Measurements from ENCODE around the gene GPC3. TPM values are rescaled to one million over a fixed set of nuclear protein-coding genes. Genes with fewer than 3 reads are reported as not detected.
"Not testable (repeated sequence)": the region's sequence is repeated elsewhere in the genome, so short reads cannot be mapped to it uniquely, and the experiment has no call there.

Gene GPC3
- total RNA-seq, 1 experiment from 2014 or later = not detected

GRCh38 chrX:133991814-133992213 lies 6.4 kb upstream of the GPC3 start:
- no peaks in the 10 kb centered on the region for H3K9me3 ChIP-seq (ENCODE audit: insufficient read depth, low read depth)
- H3F3A ChIP-seq (ENCODE audit: insufficient read depth, low read depth) = no peaks in the 10 kb centered on the region
- H4K20me1 ChIP-seq (ENCODE audit: insufficient read depth) = no peaks in the 10 kb centered on the region
- H3K9me2 ChIP-seq (ENCODE audit: insufficient read depth) = no peaks in the 10 kb centered on the region
- H3K4me3 ChIP-seq = no peak overlapping the region
- no peaks in the 10 kb centered on the region for H3K36me3 ChIP-seq (ENCODE audit: low read depth)
- TF ChIP-seq EZH2 (IDR thresholded peaks at IDR 0.05; ENCODE audit: low read depth) = no peak
- TF ChIP-seq, protein P1, sequence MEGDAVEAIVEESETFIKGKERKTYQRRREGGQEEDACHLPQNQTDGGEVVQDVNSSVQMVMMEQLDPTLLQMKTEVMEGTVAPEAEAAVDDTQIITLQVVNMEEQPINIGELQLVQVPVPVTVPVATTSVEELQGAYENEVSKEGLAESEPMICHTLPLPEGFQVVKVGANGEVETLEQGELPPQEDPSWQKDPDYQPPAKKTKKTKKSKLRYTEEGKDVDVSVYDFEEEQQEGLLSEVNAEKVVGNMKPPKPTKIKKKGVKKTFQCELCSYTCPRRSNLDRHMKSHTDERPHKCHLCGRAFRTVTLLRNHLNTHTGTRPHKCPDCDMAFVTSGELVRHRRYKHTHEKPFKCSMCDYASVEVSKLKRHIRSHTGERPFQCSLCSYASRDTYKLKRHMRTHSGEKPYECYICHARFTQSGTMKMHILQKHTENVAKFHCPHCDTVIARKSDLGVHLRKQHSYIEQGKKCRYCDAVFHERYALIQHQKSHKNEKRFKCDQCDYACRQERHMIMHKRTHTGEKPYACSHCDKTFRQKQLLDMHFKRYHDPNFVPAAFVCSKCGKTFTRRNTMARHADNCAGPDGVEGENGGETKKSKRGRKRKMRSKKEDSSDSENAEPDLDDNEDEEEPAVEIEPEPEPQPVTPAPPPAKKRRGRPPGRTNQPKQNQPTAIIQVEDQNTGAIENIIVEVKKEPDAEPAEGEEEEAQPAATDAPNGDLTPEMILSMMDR (conservative IDR thresholded peaks at IDR 0.05) = no peak
- no peak overlapping the region for H3K27ac ChIP-seq
- H3K79me2 ChIP-seq (ENCODE audit: low read depth) = no peaks in the 10 kb centered on the region
- no peaks in the 10 kb centered on the region for H3K4me1 ChIP-seq (replicated peaks; ENCODE audit: insufficient read depth)
- no peak overlapping the region for H3K4me2 ChIP-seq
- no peak for DNase-seq
- BruUV-seq (replicated peaks) = no TSS peak
- intact Hi-C loops (cut with micrococcal nuclease; ENCODE audit: unreplicated experiment) = no loop called here
- H2AFZ ChIP-seq = no peak overlapping the region
- ChIA-PET POLR2A (ENCODE audit: unreplicated experiment) (no interaction called here), CTCF (no interaction called here)
- H3K27me3 ChIP-seq (ENCODE audit: insufficient read depth, low read depth) = peaks cover 4% of the 10 kb centered on the region; the same call in 1 of the 2 replicates

DNA sequence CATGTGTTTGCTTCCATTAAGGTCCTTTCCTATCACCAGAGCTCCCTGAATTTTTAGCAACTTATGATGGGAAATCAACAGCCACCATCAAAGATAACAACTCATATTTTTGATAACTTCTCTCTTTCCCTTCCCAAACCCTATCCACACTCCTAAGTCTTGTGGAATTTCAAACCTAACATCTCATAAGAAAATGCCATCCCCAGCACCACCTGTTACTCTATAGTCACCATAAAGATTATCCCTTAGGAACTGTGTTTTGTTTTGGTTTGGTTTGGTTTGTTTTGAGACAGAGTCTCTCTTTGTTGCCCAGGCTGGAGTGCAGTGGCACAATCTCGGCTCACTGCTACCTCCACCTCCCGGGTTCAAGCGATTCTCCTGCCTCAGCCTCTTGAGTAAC lies 5.7 kb upstream of the GPC3 start:
- BruUV-seq (replicated peaks); CTCF ChIA-PET: not testable (repeated sequence)

GRCh38 chrX:133989993-133990392 lies 4.6 kb upstream of the GPC3 start:
- no peak for DNase-seq
- Histone ChIP-seq H3K79me2 (ENCODE audit: low read depth) (no peaks in the 10 kb centered on the region), H3K9me3 (ENCODE audit: insufficient read depth, low read depth) (no peaks in the 10 kb centered on the region), H2AFZ (no peak overlapping the region), H3F3A (ENCODE audit: insufficient read depth, low read depth) (no peaks in the 10 kb centered on the region), H3K27me3 (ENCODE audit: insufficient read depth, low read depth) (peaks cover 4% of the 10 kb centered on the region; the same call in 1 of the 2 replicates), H3K4me3 (no peak overlapping the region), H3K36me3 (ENCODE audit: low read depth) (no peaks in the 10 kb centered on the region), H3K9me2 (ENCODE audit: insufficient read depth) (no peaks in the 10 kb centered on the region), H4K20me1 (ENCODE audit: insufficient read depth) (no peaks in the 10 kb centered on the region), H3K27ac (no peak overlapping the region), H3K4me1 (replicated peaks; ENCODE audit: insufficient read depth) (no peaks in the 10 kb centered on the region), H3K4me2 (no peak overlapping the region)
- TF ChIP-seq, protein P1 (conservative IDR thresholded peaks at IDR 0.05) = no peak
- no peak for TF ChIP-seq EZH2 (IDR thresholded peaks at IDR 0.05; ENCODE audit: low read depth)
- POLR2A ChIA-PET (ENCODE audit: unreplicated experiment) = no interaction called here
- intact Hi-C loops (cut with micrococcal nuclease; ENCODE audit: unreplicated experiment) = no loop called here
- CTCF ChIA-PET = no interaction called here
- BruUV-seq (replicated peaks) = no TSS peak

More for the DNA sequence above, 5.7 kb upstream of the GPC3 start:
- H3K27me3 ChIP-seq (ENCODE audit: insufficient read depth, low read depth); H3K27ac ChIP-seq; H3F3A ChIP-seq (ENCODE audit: insufficient read depth, low read depth); H3K4me1 ChIP-seq (replicated peaks; ENCODE audit: insufficient read depth); intact Hi-C loops (cut with micrococcal nuclease; ENCODE audit: unreplicated experiment); H3K4me2 ChIP-seq; DNase-seq; H4K20me1 ChIP-seq (ENCODE audit: insufficient read depth); H2AFZ ChIP-seq; H3K4me3 ChIP-seq; H3K79me2 ChIP-seq (ENCODE audit: low read depth); H3K9me3 ChIP-seq (ENCODE audit: insufficient read depth, low read depth); POLR2A ChIA-PET (ENCODE audit: unreplicated experiment); H3K36me3 ChIP-seq (ENCODE audit: low read depth); H3K9me2 ChIP-seq (ENCODE audit: insufficient read depth): not testable (repeated sequence)

GRCh38 chrX:133989490-133989889 lies 4.1 kb upstream of the GPC3 start:
- Histone ChIP-seq H3K36me3 (ENCODE audit: low read depth) (no peaks in the 10 kb centered on the region), H3K4me1 (replicated peaks; ENCODE audit: insufficient read depth) (no peaks in the 10 kb centered on the region), H3K79me2 (ENCODE audit: low read depth) (no peaks in the 10 kb centered on the region), H3K4me2 (no peak overlapping the region), H3F3A (ENCODE audit: insufficient read depth, low read depth) (no peaks in the 10 kb centered on the region), H3K4me3 (no peak overlapping the region), H3K9me2 (ENCODE audit: insufficient read depth) (no peaks in the 10 kb centered on the region), H3K27me3 (ENCODE audit: insufficient read depth, low read depth) (peaks cover 1% of the 10 kb centered on the region; the same call in 1 of the 2 replicates), H4K20me1 (ENCODE audit: insufficient read depth) (no peaks in the 10 kb centered on the region), H3K9me3 (ENCODE audit: insufficient read depth, low read depth) (no peaks in the 10 kb centered on the region), H3K27ac (no peak overlapping the region), H2AFZ (no peak overlapping the region)
- TF ChIP-seq EZH2 (IDR thresholded peaks at IDR 0.05; ENCODE audit: low read depth) = no peak
- TF ChIP-seq, protein P1 (conservative IDR thresholded peaks at IDR 0.05) = no peak
- BruUV-seq (replicated peaks) = no TSS peak
- ChIA-PET POLR2A (ENCODE audit: unreplicated experiment) (no interaction called here), CTCF (no interaction called here)
- no peak for DNase-seq
- intact Hi-C loops (cut with micrococcal nuclease; ENCODE audit: unreplicated experiment) = no loop called here
